Ovary (tissue), 3 donors: ENCODE measurements around the gene LAMB1.

Source experiments
- EP300 ChIP-seq: sonication (generic); formaldehyde crosslinking; IDR thresholded peaks from one replicate; pipeline ENCODE4 v1.6.1; 2017; ENCODE audit warnings: antibody characterized with exemption
- POLR2A ChIP-seq: fragments of 450-650 bp; IDR thresholded peaks from one replicate; pipeline ENCODE4 v1.6.1; 2017; ENCODE audit warnings: antibody characterized with exemption, mild to moderate bottlenecking, moderate library complexity
- TF ChIP-seq, protein P1 (sequence below), 3 donors: fragments of 450-650 bp in 2 of 3; fragments of 200-600 bp in 1 of 3; IDR thresholded peaks; one replicate each; pipeline versions ENCODE4 v1.5.1 to v1.8.0; 2016 to 2022; ENCODE audit warnings: antibody characterized with exemption in 3 of 3, mild to moderate bottlenecking in 1 of 3
- donor health status: DM: no; HTN: no; CAD: no.

DNA sequence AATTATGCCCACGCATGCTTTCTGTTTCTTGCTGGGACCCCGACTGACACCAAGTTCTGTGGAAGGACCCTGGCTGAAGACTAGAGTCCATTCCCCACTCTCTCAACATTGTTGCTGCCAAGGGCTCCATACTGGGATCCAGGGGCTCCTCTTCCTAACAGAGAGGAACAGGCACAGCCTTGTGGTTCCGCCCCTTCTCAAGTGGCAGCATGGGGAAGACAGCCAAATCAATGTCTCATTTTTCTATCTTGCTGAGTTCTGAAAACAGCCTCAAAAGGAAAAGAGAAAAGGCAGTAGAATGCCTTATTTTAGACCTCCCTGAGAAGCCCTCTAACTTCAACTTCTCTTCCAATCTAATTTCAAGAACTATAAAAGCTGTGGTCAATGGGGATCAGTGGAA, 23.7 kb upstream of the LAMB1 start:
- TF ChIP-seq, protein P1, sequence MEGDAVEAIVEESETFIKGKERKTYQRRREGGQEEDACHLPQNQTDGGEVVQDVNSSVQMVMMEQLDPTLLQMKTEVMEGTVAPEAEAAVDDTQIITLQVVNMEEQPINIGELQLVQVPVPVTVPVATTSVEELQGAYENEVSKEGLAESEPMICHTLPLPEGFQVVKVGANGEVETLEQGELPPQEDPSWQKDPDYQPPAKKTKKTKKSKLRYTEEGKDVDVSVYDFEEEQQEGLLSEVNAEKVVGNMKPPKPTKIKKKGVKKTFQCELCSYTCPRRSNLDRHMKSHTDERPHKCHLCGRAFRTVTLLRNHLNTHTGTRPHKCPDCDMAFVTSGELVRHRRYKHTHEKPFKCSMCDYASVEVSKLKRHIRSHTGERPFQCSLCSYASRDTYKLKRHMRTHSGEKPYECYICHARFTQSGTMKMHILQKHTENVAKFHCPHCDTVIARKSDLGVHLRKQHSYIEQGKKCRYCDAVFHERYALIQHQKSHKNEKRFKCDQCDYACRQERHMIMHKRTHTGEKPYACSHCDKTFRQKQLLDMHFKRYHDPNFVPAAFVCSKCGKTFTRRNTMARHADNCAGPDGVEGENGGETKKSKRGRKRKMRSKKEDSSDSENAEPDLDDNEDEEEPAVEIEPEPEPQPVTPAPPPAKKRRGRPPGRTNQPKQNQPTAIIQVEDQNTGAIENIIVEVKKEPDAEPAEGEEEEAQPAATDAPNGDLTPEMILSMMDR (IDR thresholded peaks at IDR 0.05): no peak
- TF ChIP-seq EP300 (no peak), POLR2A (no peak)
